Measurements from ENCODE around the gene UBE2J2.
A peak's percentile ranks its signal among the peaks of the same experiment; 100 is the strongest.

Gene UBE2J2

DNA sequence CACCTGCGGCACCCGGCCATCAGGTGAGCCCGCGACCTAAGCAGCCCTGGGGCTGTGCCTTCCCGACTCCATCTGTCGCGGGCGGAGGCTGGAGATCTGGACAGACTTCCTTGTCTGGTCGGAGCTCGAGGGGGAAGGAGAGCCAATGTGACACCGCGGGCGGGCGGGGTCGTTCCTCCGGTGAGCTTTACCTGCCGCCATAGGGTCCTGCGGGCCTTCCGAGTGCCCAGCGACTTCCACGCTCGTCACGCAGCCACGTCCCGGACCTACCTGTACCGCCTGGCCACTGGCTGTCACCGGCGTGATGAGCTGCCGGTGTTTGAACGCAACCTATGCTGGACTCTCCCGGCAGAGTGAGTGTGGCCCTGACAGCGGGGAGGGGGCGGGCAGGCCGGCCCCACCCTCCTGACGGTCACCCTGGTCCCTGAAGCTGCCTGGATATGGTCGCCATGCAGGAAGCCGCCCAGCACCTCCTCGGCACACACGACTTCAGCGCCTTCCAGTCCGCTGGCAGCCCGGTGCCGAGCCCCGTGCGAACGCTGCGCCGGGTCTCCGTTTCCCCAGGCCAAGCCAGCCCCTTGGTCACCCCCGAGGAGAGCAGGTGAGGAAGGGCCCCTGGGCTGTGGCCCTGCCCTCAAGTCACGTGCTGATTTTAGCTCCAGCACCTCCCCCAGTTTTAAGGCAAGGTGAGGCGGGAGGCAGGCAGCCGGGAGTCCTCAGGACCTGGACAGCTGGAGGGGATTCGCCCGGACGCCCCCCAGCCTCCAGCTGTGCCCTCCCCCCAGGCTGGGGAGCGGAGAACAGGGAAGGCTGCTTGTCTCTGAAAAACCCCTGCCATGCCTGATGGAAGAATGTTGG is 35.8 kb upstream of the UBE2J2 start:
- DNase-seq (ENCODE audit: low read depth): no peak

DNA sequence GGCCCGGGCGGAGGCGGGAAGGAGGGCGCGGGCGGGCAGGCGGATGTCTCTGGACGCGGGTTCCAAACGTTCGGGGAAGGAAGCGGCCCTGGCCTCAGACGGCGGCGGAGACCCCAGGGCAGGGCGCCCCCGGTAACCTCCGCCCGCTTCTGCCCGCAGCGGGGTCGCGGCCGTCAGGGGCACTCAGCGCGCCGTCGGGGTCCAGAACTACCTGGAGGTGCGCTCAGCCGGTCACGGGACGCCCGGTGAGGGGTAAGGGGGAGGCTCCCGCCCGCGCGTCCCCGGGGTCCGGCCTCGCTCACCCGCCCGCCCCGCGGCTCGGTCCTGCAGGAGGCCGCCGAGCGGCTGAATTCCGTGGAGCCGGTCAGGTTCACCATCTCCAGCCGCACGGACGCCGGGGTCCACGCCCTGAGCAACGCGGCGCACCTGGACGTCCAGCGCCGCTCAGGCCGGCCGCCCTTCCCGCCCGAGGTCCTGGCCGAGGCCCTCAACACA is 35.1 kb upstream of the UBE2J2 start:
- no peak for DNase-seq (ENCODE audit: low read depth)

DNA sequence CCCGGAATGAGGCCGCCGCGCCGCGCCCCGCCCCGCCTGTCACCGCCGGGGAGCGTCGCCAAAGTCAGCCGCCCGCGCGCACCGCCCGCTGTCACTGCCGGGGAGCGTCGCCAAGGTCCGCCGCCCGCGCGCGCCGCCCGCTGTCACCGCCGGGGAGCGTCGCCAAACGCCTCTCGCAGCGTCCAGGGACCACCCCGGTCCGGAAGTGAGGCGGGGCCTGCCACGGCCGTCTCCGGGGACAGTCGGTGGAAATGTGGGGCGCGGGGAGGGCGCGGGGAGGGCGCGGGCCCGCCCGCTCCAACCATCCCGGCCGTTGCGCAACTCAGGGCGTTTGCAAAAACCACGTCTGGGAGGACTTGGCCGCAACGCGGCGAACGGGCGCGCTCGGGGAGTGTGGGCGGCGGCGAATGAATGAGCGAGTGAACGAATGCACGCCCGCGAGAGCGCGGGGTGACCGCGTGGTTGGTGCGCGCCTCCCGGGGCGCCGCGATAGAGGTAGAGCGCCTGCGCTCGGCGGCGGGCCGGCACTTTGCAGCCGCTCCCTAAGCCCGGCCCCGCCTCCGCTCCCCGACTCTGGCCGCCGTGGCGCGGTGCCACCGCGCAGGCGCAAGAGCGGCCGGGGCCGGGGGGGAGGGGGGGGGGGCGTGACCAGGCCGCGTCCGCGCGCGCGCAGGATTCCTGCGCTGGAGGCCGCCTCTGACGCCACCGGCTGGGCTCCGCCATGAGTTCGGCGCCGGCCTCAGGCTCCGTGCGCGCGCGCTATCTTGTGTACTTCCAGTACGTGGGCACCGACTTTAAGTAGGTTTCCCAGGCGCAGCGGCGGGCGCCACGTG is 34.5 kb upstream of the UBE2J2 start, which contains the start of the genes ACAP3 and PUSL1:
TSS of gene ACAP3 (minus strand) at position 8 of the 833 bp plus-strand sequence. CDS start 115 bp downstream, outside the sequence.
TSS of gene PUSL1 (plus strand) at position 675 of the 833 bp plus-strand sequence. CDS start at position 722, 47 bp downstream.
- DNase-seq (ENCODE audit: low read depth): peak; percentile 83

DNA sequence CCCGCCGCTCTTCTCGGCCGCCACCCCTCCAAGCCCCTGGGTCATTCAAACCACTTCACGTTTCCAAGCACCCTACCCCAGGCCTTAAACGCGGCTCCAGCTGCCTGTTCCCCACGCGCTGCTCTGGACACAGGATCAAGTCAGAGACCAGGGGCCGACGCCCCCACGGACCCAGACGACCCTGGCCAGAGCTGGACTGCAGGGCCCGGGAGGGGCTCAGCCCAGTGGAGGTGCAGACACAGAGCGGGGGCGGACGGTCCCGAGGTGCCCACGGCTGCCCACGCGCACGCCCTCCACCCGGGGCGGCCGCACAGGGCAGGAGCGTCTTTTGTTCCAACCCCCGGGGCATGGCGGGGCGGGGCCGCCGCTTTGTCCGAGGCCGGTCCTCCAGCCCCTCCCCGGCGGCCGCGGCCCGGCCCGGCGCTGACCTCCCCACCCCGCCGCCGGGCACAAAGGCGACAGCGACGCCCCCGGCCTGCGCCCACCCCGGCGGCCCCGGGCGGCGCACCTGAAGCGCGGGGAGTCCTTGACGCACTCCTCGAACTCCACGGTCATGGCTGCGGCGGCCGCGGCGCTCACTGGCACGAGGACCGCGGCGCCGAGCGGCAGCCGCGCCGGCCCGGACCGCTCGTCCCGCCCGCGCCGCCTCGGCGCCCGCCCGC is 33.7 kb upstream of the UBE2J2 start:
- no peak for DNase-seq (ENCODE audit: low read depth)

DNA sequence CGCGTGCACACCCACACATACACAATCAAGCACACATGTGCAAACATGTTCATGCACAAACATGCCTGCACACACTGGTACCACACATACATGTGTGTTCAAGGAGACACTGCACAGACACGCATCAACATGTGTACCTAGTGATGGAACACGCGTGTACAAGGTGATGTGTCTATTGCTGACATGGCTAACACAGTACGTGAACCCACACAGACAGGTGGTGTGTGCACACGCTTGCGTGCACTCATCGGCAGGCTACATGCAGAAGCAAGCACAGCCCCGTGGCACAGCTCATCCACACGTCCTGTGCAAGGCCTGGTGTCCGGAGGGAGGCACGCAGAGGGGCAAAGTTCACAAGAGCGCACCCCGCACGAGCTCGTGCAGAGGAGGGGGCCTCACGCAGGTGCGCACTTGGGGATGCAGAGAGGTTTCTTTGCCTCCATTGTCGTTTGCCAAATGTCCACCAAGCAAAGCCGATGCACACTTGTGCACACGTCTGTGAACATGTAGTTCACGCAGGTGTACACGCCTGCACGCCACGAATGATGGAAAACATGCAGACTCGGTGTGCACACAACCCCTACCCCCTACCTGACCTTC is 33.1 kb upstream of the UBE2J2 start:
- no peak for DNase-seq (ENCODE audit: low read depth)

GRCh38 chr1:1306070-1306660 is 32.5 kb upstream of the UBE2J2 start:
- DNase-seq (ENCODE audit: low read depth): no peak

GRCh38 chr1:1305300-1306069 is 31.8 kb upstream of the UBE2J2 start:
- DNase-seq (ENCODE audit: low read depth): peak; percentile 44

- no peak for DNase-seq (ENCODE audit: low read depth)
Observed at GRCh38 chr1:1304331-1305299, 31.0 kb upstream of the UBE2J2 start.

- no peak for DNase-seq (ENCODE audit: low read depth)
Observed at GRCh38 chr1:1303736-1304135, 30.1 kb upstream of the UBE2J2 start.

DNA sequence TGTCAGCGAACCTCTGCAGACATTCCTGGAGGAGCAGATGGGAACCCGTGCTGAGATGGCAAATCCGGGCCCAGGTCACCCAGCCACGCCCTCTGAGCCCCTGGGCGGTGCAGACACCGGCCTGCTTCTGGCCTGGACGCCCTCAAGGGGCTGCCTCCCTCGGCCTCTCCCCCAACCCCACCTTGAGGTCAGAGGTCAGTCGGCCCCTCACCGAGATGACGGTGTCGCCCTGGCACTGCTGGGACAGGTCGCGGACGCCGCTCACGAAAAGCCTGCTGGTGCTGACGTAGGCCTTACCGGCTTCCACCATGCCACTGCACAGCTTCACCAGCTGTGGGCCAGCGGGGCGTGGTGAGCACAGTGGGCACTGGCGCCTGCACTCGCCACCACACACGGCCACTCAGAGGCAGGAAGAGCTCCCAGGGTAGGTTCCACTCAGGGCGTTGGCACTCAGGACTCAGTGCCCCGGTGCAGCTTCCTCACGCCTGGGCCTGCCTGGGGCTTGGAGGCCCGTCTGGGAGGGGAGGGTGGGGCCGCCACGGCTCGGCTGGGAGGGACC is 29.4 kb upstream of the UBE2J2 start:
- DNase-seq (ENCODE audit: low read depth): no peak

GRCh38 chr1:1302006-1302430 is 28.4 kb upstream of the UBE2J2 start:
- DNase-seq (ENCODE audit: low read depth): no peak

- no peak for DNase-seq (ENCODE audit: low read depth)
Observed at GRCh38 chr1:1300352-1300739, 26.7 kb upstream of the UBE2J2 start.

DNA sequence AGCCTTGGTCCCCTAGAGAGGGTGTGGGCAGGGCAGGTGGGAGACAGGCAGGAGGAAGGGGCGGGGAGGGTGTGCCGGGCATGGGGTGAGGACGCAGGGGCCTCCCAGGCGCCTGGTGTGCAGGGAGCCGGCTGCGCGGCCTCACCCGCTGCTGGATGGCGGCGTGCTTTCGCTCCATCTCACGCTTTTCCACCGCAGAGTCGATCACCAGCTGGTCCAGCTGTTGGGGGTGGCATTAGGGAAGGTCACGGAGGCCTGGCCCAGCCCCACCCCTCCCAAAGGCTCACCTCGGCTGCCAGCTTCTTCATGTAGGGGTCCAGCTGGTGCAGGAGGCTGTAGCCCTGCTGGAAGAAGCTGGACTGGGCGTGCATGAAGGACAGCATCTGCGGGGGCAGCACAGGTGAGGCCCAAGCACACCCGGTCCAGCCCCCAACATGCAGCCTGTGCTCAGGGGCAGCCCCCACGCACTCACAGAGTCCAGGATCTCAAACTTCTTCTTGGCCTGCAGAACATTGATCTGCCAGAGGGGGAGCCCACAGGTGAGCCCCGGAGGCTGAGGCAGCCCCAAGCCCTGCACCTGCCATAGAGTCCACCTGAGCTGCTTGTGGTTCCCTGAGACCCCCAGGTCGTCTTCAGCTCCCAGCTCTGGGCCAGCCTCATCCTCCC is 26.2 kb upstream of the UBE2J2 start:
- DNase-seq (ENCODE audit: low read depth): no peak

DNA sequence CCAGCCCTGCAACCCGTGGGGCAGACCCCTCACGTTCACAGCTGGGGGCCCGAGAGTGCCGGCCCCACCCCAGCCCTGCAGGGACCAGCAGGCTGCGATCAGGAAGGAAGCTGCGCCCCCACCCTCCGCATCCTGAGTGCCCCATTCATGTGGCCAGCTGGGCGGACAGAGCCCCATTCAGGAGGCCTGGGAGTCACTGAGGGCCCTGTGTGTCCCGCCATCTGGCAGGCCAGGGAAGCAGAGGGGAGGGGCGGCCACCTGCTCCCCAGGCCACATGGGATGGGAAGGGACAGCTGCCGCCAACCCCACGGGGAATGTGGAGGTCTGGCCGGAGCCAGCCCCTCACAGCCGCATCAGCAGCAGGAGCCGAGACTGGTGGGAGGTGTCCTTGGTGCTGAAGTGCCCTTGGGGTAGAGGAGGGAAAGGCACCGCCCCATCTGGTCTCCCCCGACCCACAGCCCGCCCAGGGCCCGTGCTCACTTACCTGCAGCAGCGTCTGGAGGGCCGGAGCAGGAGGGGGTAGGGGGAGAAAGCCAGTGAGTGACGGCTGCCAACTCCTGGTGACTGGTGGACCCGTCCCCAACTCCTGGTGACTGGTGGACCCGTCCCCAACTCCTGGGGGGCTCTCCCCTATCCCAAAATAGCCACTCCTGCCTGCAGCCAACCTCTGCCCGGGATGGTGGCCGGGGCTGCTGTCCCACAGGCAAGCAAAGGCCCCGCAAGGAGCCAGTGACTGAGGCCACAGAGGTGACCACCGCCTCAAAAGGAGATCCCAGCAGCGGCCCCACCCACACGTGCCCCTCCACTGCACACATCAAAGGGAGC is 25.4 kb upstream of the UBE2J2 start:
- DNase-seq (ENCODE audit: low read depth): no peak

- no peak for DNase-seq (ENCODE audit: low read depth)
Observed at GRCh38 chr1:1297802-1298424, 24.3 kb upstream of the UBE2J2 start.

GRCh38 chr1:1296070-1297061 is 22.7 kb upstream of the UBE2J2 start:
- no peak for DNase-seq (ENCODE audit: low read depth)
